Measurements from ENCODE around the gene TSPY1.
"Not testable (repeated sequence)": the region's sequence is repeated elsewhere in the genome, so short reads cannot be mapped to it uniquely, and the experiment has no call there.

TSPY1 gene

GRCh38 chrY:9466655-9467054 is at the start of gene TSPY1:
Gene TSPY1, plus strand, starts transcription at chrY:9466955. Its CDS starts 46 bp downstream, at chrY:9467001.
- not testable (repeated sequence) for H3K27ac ChIP-seq (ENCODE audit: low read depth, low read length, poor library complexity, severe bottlenecking); H3K36me3 ChIP-seq (ENCODE audit: insufficient read depth, low read length); H3K4me2 ChIP-seq (ENCODE audit: low read length); H3K4me1 ChIP-seq (ENCODE audit: insufficient read depth, low read length, severe bottlenecking); H4K20me1 ChIP-seq (ENCODE audit: insufficient read depth, low read length); H3K4me3 ChIP-seq (ENCODE audit: low read depth, low read length, poor library complexity, severe bottlenecking); H3K9me2 ChIP-seq (ENCODE audit: low read depth, low read length); H2AFZ ChIP-seq (ENCODE audit: low read length); H3K27me3 ChIP-seq (ENCODE audit: insufficient read depth, low read length); H3K9ac ChIP-seq (ENCODE audit: low read length); H3F3A ChIP-seq (ENCODE audit: insufficient read depth, low read length); H3K79me2 ChIP-seq (ENCODE audit: insufficient read depth, low read length); H3K9me3 ChIP-seq (ENCODE audit: low read length)

DNA sequence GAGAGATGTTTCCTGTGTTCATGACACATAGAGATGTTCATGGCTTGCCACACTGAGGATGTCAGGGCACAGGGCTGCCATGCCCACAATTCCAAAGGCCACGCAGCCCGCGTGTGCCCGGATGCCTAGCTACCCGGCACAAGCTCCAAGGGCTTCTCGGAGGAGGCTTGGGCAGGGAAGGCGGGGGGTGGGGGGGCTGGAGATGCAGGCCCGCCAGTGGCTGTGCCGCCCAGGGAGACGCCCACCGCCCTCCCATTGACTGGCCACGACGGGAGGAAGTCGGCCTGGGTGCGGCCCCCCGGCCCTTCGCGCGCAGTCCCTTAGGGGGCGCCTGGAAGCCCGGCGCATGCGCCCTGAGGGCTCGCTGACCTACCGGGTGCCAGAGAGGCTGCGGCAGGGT is 20.2 kb downstream of the TSPY1 start, which contains the start of gene TSPY9:
TSS of gene TSPY9 (plus strand) at position 301 of the 400 bp plus-strand sequence. CDS start at position 347, 46 bp downstream.
- H3K79me2 ChIP-seq (ENCODE audit: insufficient read depth, low read length); H3K9me2 ChIP-seq (ENCODE audit: low read depth, low read length); H3K27ac ChIP-seq (ENCODE audit: low read depth, low read length, poor library complexity, severe bottlenecking); H3K4me1 ChIP-seq (ENCODE audit: insufficient read depth, low read length, severe bottlenecking); H3K9me3 ChIP-seq (ENCODE audit: low read length); H2AFZ ChIP-seq (ENCODE audit: low read length); H3K9ac ChIP-seq (ENCODE audit: low read length); H3K4me3 ChIP-seq (ENCODE audit: low read depth, low read length, poor library complexity, severe bottlenecking); H3K36me3 ChIP-seq (ENCODE audit: insufficient read depth, low read length); H3K27me3 ChIP-seq (ENCODE audit: insufficient read depth, low read length); H4K20me1 ChIP-seq (ENCODE audit: insufficient read depth, low read length); H3F3A ChIP-seq (ENCODE audit: insufficient read depth, low read length); H3K4me2 ChIP-seq (ENCODE audit: low read length): not testable (repeated sequence)

DNA sequence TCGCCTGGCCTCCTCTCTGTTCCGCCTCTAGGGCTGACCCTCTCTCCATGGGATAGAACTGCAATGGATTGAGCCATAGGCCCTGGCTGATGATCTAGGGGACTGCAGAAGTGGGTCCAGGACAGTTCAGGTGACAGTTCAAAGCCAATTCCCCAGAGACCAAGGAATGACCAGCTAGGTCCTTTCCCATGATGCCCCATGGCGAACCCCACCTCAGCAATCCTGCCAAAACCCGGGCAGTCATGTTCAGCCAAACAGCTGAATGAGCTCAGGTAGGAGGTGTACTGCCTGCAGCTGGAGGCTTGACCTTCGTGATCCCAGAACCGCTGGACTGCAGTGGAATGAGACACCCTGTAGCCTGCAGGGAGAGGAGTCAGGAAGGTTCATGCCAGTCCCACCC is 37.6 kb downstream of the TSPY1 start:
- H3K9me2 ChIP-seq (ENCODE audit: low read depth, low read length); H4K20me1 ChIP-seq (ENCODE audit: insufficient read depth, low read length); H2AFZ ChIP-seq (ENCODE audit: low read length); H3K4me3 ChIP-seq (ENCODE audit: low read depth, low read length, poor library complexity, severe bottlenecking); H3F3A ChIP-seq (ENCODE audit: insufficient read depth, low read length); H3K27ac ChIP-seq (ENCODE audit: low read depth, low read length, poor library complexity, severe bottlenecking); H3K9me3 ChIP-seq (ENCODE audit: low read length); H3K79me2 ChIP-seq (ENCODE audit: insufficient read depth, low read length); H3K4me2 ChIP-seq (ENCODE audit: low read length); H3K4me1 ChIP-seq (ENCODE audit: insufficient read depth, low read length, severe bottlenecking); H3K36me3 ChIP-seq (ENCODE audit: insufficient read depth, low read length); H3K9ac ChIP-seq (ENCODE audit: low read length); H3K27me3 ChIP-seq (ENCODE audit: insufficient read depth, low read length): not testable (repeated sequence)

- not testable (repeated sequence) for H3K36me3 ChIP-seq (ENCODE audit: insufficient read depth, low read length); H3K4me1 ChIP-seq (ENCODE audit: insufficient read depth, low read length, severe bottlenecking); H3F3A ChIP-seq (ENCODE audit: insufficient read depth, low read length); H3K27me3 ChIP-seq (ENCODE audit: insufficient read depth, low read length); H3K9me2 ChIP-seq (ENCODE audit: low read depth, low read length); H3K27ac ChIP-seq (ENCODE audit: low read depth, low read length, poor library complexity, severe bottlenecking); H3K9ac ChIP-seq (ENCODE audit: low read length); H3K4me3 ChIP-seq (ENCODE audit: low read depth, low read length, poor library complexity, severe bottlenecking); H4K20me1 ChIP-seq (ENCODE audit: insufficient read depth, low read length); H3K79me2 ChIP-seq (ENCODE audit: insufficient read depth, low read length); H3K4me2 ChIP-seq (ENCODE audit: low read length); H3K9me3 ChIP-seq (ENCODE audit: low read length); H2AFZ ChIP-seq (ENCODE audit: low read length)
Observed at GRCh38 chrY:9516287-9516686, 49.5 kb downstream of the TSPY1 start.
